PC-9 (cell line): Measurements from ENCODE around the gene QSER1. TPM values are rescaled to one million over a fixed set of nuclear protein-coding genes. Genes with fewer than 3 reads are reported as not detected.

Source experiments
- BruUV-seq: library from RNA; stranded (reverse); fragments of 400-500 nt; replicated peaks from 2 replicates; lab custom pipeline; 2021; lab: Mats Ljungman, UMichigan
- CTCF ChIA-PET: fragments of 300-600 bp; sonication (Branson Sonifier 250); formaldehyde crosslinking; loops from one replicate; lab custom pipeline; 2022; ENCODE audit warnings: antibody characterized with exemption; lab: Charles Lee
- POLR2A ChIA-PET: fragments of 300-600 bp; sonication (Branson Sonifier 250); formaldehyde crosslinking; loops from one replicate; lab custom pipeline; 2022; ENCODE audit warnings: antibody characterized with exemption; ENCODE audit not compliant: unreplicated experiment; lab: Charles Lee
- DNase-seq, 2 experiments: peaks; one replicate each; pipeline versions ENCODE4 v3.0.0 to v3.0.0-alpha.2; 2015 to 2022; ENCODE audit warnings: mixed read lengths in 1 of 2
- H2AFZ ChIP-seq: fragments of 200-600 bp; sonication (generic); 2 replicates; pipeline ENCODE4 v1.8.1; 2017; ENCODE audit warnings: antibody characterized with exemption
- H3F3A ChIP-seq: fragments of 200-600 bp; sonication (generic); 2 replicates; pipeline ENCODE4 v1.8.1; 2017; ENCODE audit warnings: antibody characterized with exemption, mild to moderate bottlenecking, low read depth; ENCODE audit not compliant: insufficient read depth
- H3K27ac ChIP-seq: fragments of 200-600 bp; sonication (generic); 2 replicates; pipeline ENCODE4 v1.6.1; 2016; ENCODE audit warnings: mixed run types
- H3K27me3 ChIP-seq: fragments of 200-600 bp; sonication (generic); 2 replicates; pipeline ENCODE4 v1.6.1; 2016; ENCODE audit warnings: low read depth, mixed run types; ENCODE audit not compliant: insufficient read depth
- H3K36me3 ChIP-seq: fragments of 200-600 bp; sonication (generic); 2 replicates; pipeline ENCODE4 v1.6.1; 2016; ENCODE audit warnings: low read depth, mixed run types
- H3K4me1 ChIP-seq: fragments of 200-600 bp; sonication (generic); replicated peaks from 2 replicates; pipeline ENCODE4 v1.6.1; 2016; ENCODE audit warnings: mixed run types; ENCODE audit not compliant: insufficient read depth
- H3K4me2 ChIP-seq: fragments of 200-600 bp; sonication (generic); 2 replicates; pipeline ENCODE4 v1.6.1; 2017; ENCODE audit warnings: mixed run types
- H3K4me3 ChIP-seq: fragments of 200-600 bp; sonication (generic); 2 replicates; pipeline ENCODE4 v1.6.1; 2016; ENCODE audit warnings: mixed run types
- H3K79me2 ChIP-seq: fragments of 200-600 bp; sonication (generic); 2 replicates; pipeline ENCODE4 v1.6.1; 2017; ENCODE audit warnings: low read depth, mixed run types
- H3K9me2 ChIP-seq: fragments of 200-600 bp; sonication (generic); 2 replicates; pipeline ENCODE4 v1.8.1; 2017; ENCODE audit warnings: mild to moderate bottlenecking; ENCODE audit not compliant: insufficient read depth
- H3K9me3 ChIP-seq: fragments of 200-600 bp; sonication (generic); 2 replicates; pipeline ENCODE4 v1.8.1; 2016; ENCODE audit warnings: low read depth; ENCODE audit not compliant: insufficient read depth
- H4K20me1 ChIP-seq: fragments of 200-600 bp; sonication (generic); 2 replicates; pipeline ENCODE4 v1.8.1; 2017; ENCODE audit not compliant: insufficient read depth
- EZH2 ChIP-seq: fragments of 200-600 bp; sonication (generic); IDR thresholded peaks from 2 replicates; pipeline ENCODE4 v1.8.0; 2017; ENCODE audit warnings: antibody characterized with exemption, low read depth
- intact Hi-C: fragments of 100-400 bp; cut with micrococcal nuclease; formaldehyde crosslinking; loops from one replicate; pipeline ENCODE4 v1.10.0; 2022; ENCODE audit not compliant: unreplicated experiment
- total RNA-seq: library from RNA; stranded (reverse); gene quantifications from 2 replicates; pipeline ENCODE4 v1.2.3, GENCODE V29; 2021
- TF ChIP-seq, protein P1 (sequence below): fragments of 200-600 bp; sonication (generic); conservative IDR thresholded peaks from 2 replicates; pipeline ENCODE4 v1.6.1; 2017; ENCODE audit warnings: mixed run types, antibody characterized with exemption, mild to moderate bottlenecking, moderate library complexity

QSER1 gene
- total RNA-seq, 1 experiment from 2014 or later: 60.2 TPM

DNA sequence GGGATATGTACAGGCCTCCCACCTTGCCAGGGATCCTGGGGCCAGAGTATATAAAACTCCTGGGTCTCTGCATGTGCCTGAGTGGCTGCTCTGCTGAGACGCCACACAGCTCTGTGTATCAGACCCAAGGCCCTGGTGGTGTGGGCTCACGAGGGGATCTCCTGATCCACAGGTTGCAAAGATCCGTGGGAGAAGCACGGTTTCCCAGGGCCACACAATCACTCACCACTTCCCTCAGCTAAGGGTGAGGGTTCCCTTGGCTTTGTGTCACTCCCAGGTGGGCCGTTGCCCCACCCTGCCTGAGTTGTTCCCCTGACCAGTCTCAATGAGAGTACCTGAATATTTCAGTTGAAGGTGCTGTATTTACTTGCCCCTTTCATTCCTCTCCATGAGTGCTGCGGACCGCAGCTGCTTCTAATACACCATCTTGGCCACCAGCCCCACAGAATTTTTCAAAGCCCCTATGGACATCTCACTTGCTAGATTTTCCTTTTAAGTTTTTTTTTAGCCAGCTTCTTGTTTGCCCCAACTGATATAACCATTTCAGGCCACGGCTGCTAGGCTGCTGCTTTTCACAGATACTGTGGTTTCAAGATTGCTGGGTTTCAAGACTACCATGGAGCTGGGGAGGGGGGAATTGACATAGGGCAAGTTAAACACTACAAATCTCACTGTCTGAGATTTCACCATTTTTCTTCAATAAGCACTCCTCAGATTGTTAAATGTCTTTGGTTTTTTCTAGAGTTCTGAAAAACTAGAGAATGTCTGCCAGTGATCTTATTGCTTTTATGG is 109.3 kb downstream of the QSER1 start:
- ChIA-PET POLR2A (no interaction called here), CTCF (no interaction called here)
- no peaks in the 10 kb centered on the region for H3K79me2 ChIP-seq
- H3K4me3 ChIP-seq: no peak overlapping the region
- H3K4me2 ChIP-seq: no peak overlapping the region
- no peak overlapping the region for H2AFZ ChIP-seq
- H4K20me1 ChIP-seq: no peaks in the 10 kb centered on the region
- TF ChIP-seq, protein P1, sequence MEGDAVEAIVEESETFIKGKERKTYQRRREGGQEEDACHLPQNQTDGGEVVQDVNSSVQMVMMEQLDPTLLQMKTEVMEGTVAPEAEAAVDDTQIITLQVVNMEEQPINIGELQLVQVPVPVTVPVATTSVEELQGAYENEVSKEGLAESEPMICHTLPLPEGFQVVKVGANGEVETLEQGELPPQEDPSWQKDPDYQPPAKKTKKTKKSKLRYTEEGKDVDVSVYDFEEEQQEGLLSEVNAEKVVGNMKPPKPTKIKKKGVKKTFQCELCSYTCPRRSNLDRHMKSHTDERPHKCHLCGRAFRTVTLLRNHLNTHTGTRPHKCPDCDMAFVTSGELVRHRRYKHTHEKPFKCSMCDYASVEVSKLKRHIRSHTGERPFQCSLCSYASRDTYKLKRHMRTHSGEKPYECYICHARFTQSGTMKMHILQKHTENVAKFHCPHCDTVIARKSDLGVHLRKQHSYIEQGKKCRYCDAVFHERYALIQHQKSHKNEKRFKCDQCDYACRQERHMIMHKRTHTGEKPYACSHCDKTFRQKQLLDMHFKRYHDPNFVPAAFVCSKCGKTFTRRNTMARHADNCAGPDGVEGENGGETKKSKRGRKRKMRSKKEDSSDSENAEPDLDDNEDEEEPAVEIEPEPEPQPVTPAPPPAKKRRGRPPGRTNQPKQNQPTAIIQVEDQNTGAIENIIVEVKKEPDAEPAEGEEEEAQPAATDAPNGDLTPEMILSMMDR: no peak
- no TSS peak for BruUV-seq
- peaks cover 11% of the 10 kb centered on the region for H3K4me1 ChIP-seq
- H3F3A ChIP-seq: no peaks in the 10 kb centered on the region
- H3K9me3 ChIP-seq: no peaks in the 10 kb centered on the region
- intact Hi-C loops: no loop called here
- H3K27ac ChIP-seq: no peak overlapping the region
- H3K9me2 ChIP-seq: no peaks in the 10 kb centered on the region
- no peak for DNase-seq
- H3K36me3 ChIP-seq: no peaks in the 10 kb centered on the region
- no peaks in the 10 kb centered on the region for H3K27me3 ChIP-seq

- BruUV-seq: no TSS peak
- no peaks in the 10 kb centered on the region for H3K79me2 ChIP-seq
- TF ChIP-seq EZH2: no peak
- TF ChIP-seq, protein P1: no peak
- no peak overlapping the region for H2AFZ ChIP-seq
- no peak overlapping the region for H3K27ac ChIP-seq
- no peak overlapping the region for H3K4me2 ChIP-seq
- H3K36me3 ChIP-seq: no peaks in the 10 kb centered on the region
- no peaks in the 10 kb centered on the region for H3K27me3 ChIP-seq
- intact Hi-C loops: no loop called here
- DNase-seq: no peak
- no peaks in the 10 kb centered on the region for H3F3A ChIP-seq
- H3K9me3 ChIP-seq: no peaks in the 10 kb centered on the region
- H3K4me1 ChIP-seq: peaks cover 7% of the 10 kb centered on the region
- ChIA-PET CTCF (no interaction called here), POLR2A (interaction anchor here (0.7 kb wide), 1 partner anchor 41 kb away, joined by 5 read pairs; no protein-coding TSS in a partner anchor)
- no peak overlapping the region for H3K4me3 ChIP-seq
- no peaks in the 10 kb centered on the region for H3K9me2 ChIP-seq
- H4K20me1 ChIP-seq: no peaks in the 10 kb centered on the region
These were observed 112.6 kb downstream of the QSER1 start for GRCh38 chr11:33005175-33005574.

DNA sequence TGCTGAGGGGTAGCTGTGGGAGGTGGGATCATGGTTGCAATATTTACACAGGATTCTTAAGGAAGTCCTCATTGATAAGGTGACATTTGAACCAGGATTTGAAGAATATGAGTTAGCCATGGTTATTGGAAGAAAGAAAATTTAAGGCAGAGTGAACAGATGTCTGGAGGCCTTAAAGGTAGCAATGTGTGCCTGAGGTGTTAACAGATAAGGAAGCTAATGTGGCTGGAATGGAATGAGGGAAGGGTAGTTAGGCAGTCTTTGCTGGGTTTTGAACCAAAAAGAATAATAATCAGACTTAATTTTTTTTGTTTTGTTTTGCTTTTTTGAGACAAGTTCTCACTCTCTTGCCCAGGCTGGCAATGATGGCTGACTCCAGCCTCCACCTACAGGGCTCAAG is 113.4 kb downstream of the QSER1 start:
- Histone ChIP-seq H3K27me3 (no peaks in the 10 kb centered on the region), H3K4me3 (no peak overlapping the region), H3K9me2 (no peaks in the 10 kb centered on the region), H3F3A (no peaks in the 10 kb centered on the region), H2AFZ (no peak overlapping the region), H3K27ac (no peak overlapping the region), H3K4me2 (no peak overlapping the region), H3K4me1 (no peaks in the 10 kb centered on the region), H3K36me3 (no peaks in the 10 kb centered on the region), H3K79me2 (no peaks in the 10 kb centered on the region), H3K9me3 (no peaks in the 10 kb centered on the region), H4K20me1 (no peaks in the 10 kb centered on the region)
- TF ChIP-seq, protein P1: no peak
- TF ChIP-seq EZH2: no peak
- no peak for DNase-seq
- POLR2A ChIA-PET: no interaction called here
- no TSS peak for BruUV-seq
- CTCF ChIA-PET: no interaction called here
- intact Hi-C loops: no loop called here
